Breast epithelium (tissue), 4 donors: ENCODE data around the gene STK17A. TPM values are rescaled to one million over a fixed set of nuclear protein-coding genes. Genes with fewer than 3 reads are reported as not detected.

ENCODE experiments used
- DNase-seq, 2 donors: peaks; one replicate each; pipeline ENCODE4 v3.0.0-alpha.2; 2019; ENCODE audit warnings: low spot score in 2 of 2
- H3K27ac ChIP-seq, 2 donors: fragments of 200-600 bp; sonication (generic) in 1 of 2; one replicate each; pipeline ENCODE4 v1.5.1; 2016 to 2019; ENCODE audit warnings: mild to moderate bottlenecking in 1 of 2
- H3K27me3 ChIP-seq, 2 donors: fragments of 200-600 bp; sonication (generic) in 1 of 2; one replicate each; pipeline versions ENCODE4 v1.5.1 to v1.6.0; 2017 to 2019; ENCODE audit warnings: control low read depth in 1 of 2, mild to moderate bottlenecking in 1 of 2
- H3K36me3 ChIP-seq: fragments of 200-600 bp; one replicate; pipeline ENCODE4 v1.5.1; 2019
- H3K4me1 ChIP-seq, 2 donors: fragments of 200-600 bp; sonication (generic); one replicate each; pipeline ENCODE4 v1.5.1; 2016 to 2019; ENCODE audit warnings: control low read depth in 1 of 2
- H3K4me3 ChIP-seq, 3 donors: fragments of 200-600 bp; sonication (generic); 1 replicate in 2 of 3; 2 replicates in 1 of 3; pipeline ENCODE4 v1.5.1; 2016 to 2019; ENCODE audit warnings: mild to moderate bottlenecking in 3 of 3, moderate library complexity in 2 of 3
- H3K9me3 ChIP-seq, 2 donors: fragments of 200-600 bp; sonication (generic) in 1 of 2; one replicate each; pipeline ENCODE4 v1.5.1; 2016 to 2019; ENCODE audit warnings: control low read depth in 1 of 2
- POLR2A ChIP-seq: fragments of 450-650 bp; IDR thresholded peaks from one replicate; pipeline ENCODE4 v1.6.1; 2016; ENCODE audit warnings: antibody characterized with exemption, mild to moderate bottlenecking, moderate library complexity
- POLR2AphosphoS5 ChIP-seq, 3 donors: sonication (generic); formaldehyde crosslinking; IDR thresholded peaks; one replicate each; pipeline ENCODE4 v1.6.1; 2017; ENCODE audit warnings: antibody characterized with exemption in 3 of 3
- intact Hi-C: fragments of 100-400 bp; cut with DNase I; formaldehyde crosslinking; loops from one replicate; pipeline ENCODE4 v1.15.1; 2023; ENCODE audit warnings: low total_unique reads
- total RNA-seq, 3 donors: library from RNA; depleted of rRNA; stranded (reverse); fragments of >200 nt; gene quantifications; one replicate each; pipeline ENCODE4 v1.1.0, GENCODE V29; 2016
- TF ChIP-seq, protein P1 (sequence below), 3 donors: fragments of 450-650 bp; IDR thresholded peaks; one replicate each; pipeline ENCODE4 v1.5.1; 2016 to 2017; ENCODE audit warnings: antibody characterized with exemption in 3 of 3, mild to moderate bottlenecking in 3 of 3, moderate library complexity in 3 of 3

STK17A gene
- total RNA-seq, 3 donors from 2014 or later, result 13.3 to 24.3 (median 24.1) TPM

DNA sequence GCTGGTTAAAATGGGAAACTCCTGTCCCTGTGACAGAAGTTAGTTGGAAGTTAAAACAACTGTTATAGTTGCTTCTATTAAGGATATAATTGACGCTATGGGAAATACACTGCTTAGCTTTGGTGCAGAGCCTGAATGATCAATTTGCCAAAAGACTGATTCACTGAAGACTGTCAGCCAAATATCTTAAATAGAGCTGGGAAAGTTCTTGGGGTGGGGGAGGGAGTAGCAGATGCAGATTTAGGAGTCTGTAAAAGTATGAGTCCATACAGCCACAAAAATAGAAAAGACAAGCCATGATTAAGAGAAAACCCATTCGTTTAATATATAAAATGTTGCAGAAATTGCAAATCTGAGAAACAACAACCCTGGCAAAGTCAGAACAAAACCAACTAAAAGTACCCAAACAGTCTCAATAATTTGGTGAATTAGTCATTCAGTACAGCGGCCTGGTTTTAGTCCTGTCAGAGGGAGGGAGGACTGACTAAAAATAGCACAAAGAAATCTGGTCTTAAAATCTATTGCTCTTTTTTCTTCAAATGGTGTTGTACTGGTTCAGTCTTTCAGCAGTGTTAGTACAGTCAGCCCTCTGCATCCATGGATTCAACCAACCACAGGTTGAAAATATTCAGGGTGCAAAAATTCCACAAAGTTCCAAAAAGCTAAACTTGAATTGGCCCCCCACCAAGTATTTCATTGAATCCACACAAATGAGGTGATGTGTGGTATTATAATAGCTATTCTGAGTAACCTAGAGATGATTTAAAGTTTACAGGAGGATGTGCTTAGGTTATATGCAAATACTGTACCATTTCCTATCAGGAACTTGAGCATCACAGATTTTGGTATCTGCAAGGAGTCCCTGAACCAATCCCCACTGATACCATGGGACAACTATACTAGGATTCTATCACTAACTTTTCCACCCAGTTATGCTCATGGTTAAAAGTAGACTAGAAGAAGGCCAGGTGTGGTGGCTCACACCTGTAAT lies 30.0 kb downstream of the STK17A start:
- TF ChIP-seq, protein P1, sequence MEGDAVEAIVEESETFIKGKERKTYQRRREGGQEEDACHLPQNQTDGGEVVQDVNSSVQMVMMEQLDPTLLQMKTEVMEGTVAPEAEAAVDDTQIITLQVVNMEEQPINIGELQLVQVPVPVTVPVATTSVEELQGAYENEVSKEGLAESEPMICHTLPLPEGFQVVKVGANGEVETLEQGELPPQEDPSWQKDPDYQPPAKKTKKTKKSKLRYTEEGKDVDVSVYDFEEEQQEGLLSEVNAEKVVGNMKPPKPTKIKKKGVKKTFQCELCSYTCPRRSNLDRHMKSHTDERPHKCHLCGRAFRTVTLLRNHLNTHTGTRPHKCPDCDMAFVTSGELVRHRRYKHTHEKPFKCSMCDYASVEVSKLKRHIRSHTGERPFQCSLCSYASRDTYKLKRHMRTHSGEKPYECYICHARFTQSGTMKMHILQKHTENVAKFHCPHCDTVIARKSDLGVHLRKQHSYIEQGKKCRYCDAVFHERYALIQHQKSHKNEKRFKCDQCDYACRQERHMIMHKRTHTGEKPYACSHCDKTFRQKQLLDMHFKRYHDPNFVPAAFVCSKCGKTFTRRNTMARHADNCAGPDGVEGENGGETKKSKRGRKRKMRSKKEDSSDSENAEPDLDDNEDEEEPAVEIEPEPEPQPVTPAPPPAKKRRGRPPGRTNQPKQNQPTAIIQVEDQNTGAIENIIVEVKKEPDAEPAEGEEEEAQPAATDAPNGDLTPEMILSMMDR (IDR thresholded peaks at IDR 0.05), result no peak
- TF ChIP-seq POLR2A, result no peak
- no peak for TF ChIP-seq POLR2AphosphoS5 (IDR thresholded peaks at IDR 0.05)
- no peaks in the 10 kb centered on the region for H3K9me3 ChIP-seq
- no peaks in the 10 kb centered on the region for H3K36me3 ChIP-seq
- DNase-seq, result no peak
- H3K4me1 ChIP-seq, result no peaks in the 10 kb centered on the region
- H3K4me3 ChIP-seq, result no peak overlapping the region
- intact Hi-C loops, result no loop called here
- no peaks in the 10 kb centered on the region for H3K27me3 ChIP-seq
- H3K27ac ChIP-seq, result no peak overlapping the region

DNA sequence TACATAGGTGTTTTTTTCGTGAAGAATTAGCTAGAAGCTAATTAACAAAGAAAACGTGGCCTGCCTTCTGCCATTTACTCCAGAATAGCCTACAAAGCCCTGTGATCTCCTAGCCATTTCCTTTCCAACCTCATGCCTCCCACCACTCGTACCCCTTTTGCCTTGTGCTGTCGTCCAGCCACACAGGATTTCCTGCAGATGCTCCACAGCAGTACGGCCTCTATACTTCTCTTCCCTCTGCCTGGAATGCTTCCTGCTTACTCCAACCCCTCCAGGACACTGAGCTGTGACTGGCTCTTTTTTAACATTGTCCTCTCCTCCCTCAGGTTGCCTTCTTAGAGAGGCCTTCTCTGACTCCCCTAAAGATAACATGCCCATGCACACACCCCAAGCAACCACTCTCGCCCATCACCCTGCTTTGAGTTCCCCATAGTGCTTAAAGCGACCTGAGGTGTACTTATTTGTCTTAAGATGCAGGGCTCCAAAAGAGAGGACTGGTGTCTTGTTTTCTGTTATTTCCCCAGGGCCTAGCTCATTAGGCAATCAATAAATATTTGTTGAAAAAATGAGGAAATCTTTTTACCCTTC lies 32.7 kb downstream of the STK17A start:
- H3K4me1 ChIP-seq, result no peaks in the 10 kb centered on the region
- no peak for DNase-seq
- H3K4me3 ChIP-seq, result no peak overlapping the region
- H3K27ac ChIP-seq, result no peak overlapping the region
- TF ChIP-seq, protein P1 (IDR thresholded peaks at IDR 0.05), result no peak
- TF ChIP-seq POLR2A, result no peak
- no peak for TF ChIP-seq POLR2AphosphoS5 (IDR thresholded peaks at IDR 0.05)
- intact Hi-C loops, result no loop called here
- no peaks in the 10 kb centered on the region for H3K36me3 ChIP-seq
- H3K9me3 ChIP-seq, result no peaks in the 10 kb centered on the region
- H3K27me3 ChIP-seq, result no peaks in the 10 kb centered on the region

DNA sequence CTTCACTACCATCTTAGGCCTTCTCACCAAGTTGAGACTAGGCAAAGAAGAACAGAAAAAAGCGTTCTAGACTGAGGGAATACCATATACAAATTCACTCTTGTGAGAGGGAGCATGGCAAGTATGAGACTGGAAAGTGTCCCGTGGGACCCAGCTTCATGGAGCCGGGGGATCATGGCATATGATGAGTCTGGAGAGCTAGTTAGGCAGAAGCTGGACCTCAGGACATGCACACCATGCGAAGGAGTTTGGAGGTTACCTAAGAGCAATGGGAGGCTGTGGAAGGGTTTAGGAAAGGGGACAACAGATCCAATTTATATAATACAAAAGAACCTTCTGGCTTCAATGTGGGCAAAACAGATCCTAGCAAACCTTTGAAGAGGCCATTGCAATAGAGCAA lies 34.1 kb downstream of the STK17A start:
- no peak overlapping the region for H3K27ac ChIP-seq

DNA sequence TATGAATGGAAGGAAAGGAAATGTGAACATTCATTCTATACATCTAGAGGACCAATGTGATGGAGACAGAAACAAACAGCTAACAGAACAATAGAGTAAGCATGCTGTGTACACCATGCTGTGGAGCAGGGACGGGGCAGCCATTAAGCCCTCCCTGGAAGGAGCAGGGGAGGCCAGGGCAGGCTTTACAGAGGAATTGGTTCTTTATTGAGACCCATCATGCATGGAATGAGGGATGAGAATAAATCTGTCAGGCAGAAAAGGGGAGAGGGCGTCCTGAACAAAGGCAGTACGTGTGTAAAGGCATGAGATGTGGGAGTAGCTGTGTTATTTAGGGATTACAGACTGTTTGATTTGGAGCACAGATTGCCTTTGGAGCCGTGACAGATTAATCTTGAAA lies 35.2 kb downstream of the STK17A start:
- Histone ChIP-seq H3K4me1 (no peaks in the 10 kb centered on the region), H3K27me3 (no peaks in the 10 kb centered on the region), H3K4me3 (no peak overlapping the region), H3K36me3 (no peaks in the 10 kb centered on the region), H3K9me3 (no peaks in the 10 kb centered on the region), H3K27ac (no peak overlapping the region)
- TF ChIP-seq POLR2A (no peak), POLR2AphosphoS5 (IDR thresholded peaks at IDR 0.05) (no peak)
- TF ChIP-seq, protein P1 (IDR thresholded peaks at IDR 0.05), result no peak
- no peak for DNase-seq
- intact Hi-C loops, result no loop called here

More for the DNA sequence above, 34.1 kb downstream of the STK17A start:
- Histone ChIP-seq H3K4me1 (no peaks in the 10 kb centered on the region), H3K9me3 (no peaks in the 10 kb centered on the region), H3K4me3 (no peak overlapping the region), H3K36me3 (no peaks in the 10 kb centered on the region), H3K27me3 (no peaks in the 10 kb centered on the region)
- DNase-seq, result no peak
- TF ChIP-seq POLR2AphosphoS5 (IDR thresholded peaks at IDR 0.05), result no peak
- TF ChIP-seq, protein P1 (IDR thresholded peaks at IDR 0.05), result no peak
- no peak for TF ChIP-seq POLR2A
- intact Hi-C loops, result no loop called here
